ENCODE results near the gene NELFE. TPM values are rescaled to one million over a fixed set of nuclear protein-coding genes. Genes with fewer than 3 reads are reported as not detected.

The NELFE gene
- total RNA-seq, 4 donors from 2014 or later, result 79.3 to 81.7 (median 81.1) TPM

- 97% methylated on average over 28 of the region's 28 CpGs for WGBS
- H3K36me3 ChIP-seq, result peaks cover 40 to 71% (median 60%) of the 10 kb centered on the region in 4 donors
- intact Hi-C loops (cut with DNase I), result loop anchor here (5.0 kb wide), 1 partner anchor 57 kb away; the partner anchor contains the start of gene EHMT2
Observed at GRCh38 chr6:31954511-31954910, 4.3 kb downstream of the NELFE start.

GRCh38 chr6:31952890-31953289 is 5.9 kb downstream of the NELFE start:
- Histone ChIP-seq H3K9me3 (no peaks in the 10 kb centered on the region), H3K36me3 (peaks cover 40 to 71% (median 60%) of the 10 kb centered on the region in 4 donors), H3K4me3 (no peak overlapping the region), H3K27ac (replicated peaks in 1 of 4) (peak overlapping the region; percentile 18 to 60 (median 36)), H3K4me1 (peaks cover 5 to 21% (median 17%) of the 10 kb centered on the region in 4 donors), H3K27me3 (no peaks in the 10 kb centered on the region)
- TF ChIP-seq POLR2A (IDR thresholded peaks at IDR 0.05; ENCODE audit: low read depth) (no peak), POLR2AphosphoS5 (IDR thresholded peaks at IDR 0.05) (no peak), EP300 (IDR thresholded peaks at IDR 0.05) (no peak), CTCF (IDR thresholded peaks at IDR 0.05) (no peak)
- WGBS, result 65% methylated on average over 5 of the region's 5 CpGs
- no peak for DNase-seq (ENCODE audit: extremely low spot score)
- intact Hi-C loops (cut with DNase I), result loop anchor here (5.0 kb wide), 1 partner anchor 56 kb away; the partner anchor contains the start of gene EHMT2

More at GRCh38 chr6:31954511-31954910, 4.3 kb downstream of the NELFE start:
- DNase-seq (ENCODE audit: extremely low spot score), result no peak
- Histone ChIP-seq H3K9me3 (no peaks in the 10 kb centered on the region), H3K27me3 (no peaks in the 10 kb centered on the region), H3K27ac (replicated peaks in 1 of 4) (no peak overlapping the region), H3K4me3 (no peak overlapping the region), H3K4me1 (peaks cover 14 to 31% (median 26%) of the 10 kb centered on the region in 4 donors)
- TF ChIP-seq CTCF (IDR thresholded peaks at IDR 0.05), result no peak
- TF ChIP-seq POLR2A (IDR thresholded peaks at IDR 0.05; ENCODE audit: low read depth), result no peak

GRCh38 chr6:31952140-31952805 is 6.5 kb downstream of the NELFE start:
- no peaks in the 10 kb centered on the region for H3K9me3 ChIP-seq
- intact Hi-C loops (cut with DNase I), result loop anchor here (5.0 kb wide), 1 partner anchor 55 kb away; the partner anchor contains the start of gene EHMT2
- H3K36me3 ChIP-seq, result peaks cover 40 to 71% (median 60%) of the 10 kb centered on the region in 4 donors
- H3K4me1 ChIP-seq, result peaks cover 0 to 14% (median 11%) of the 10 kb centered on the region in 4 donors
- peak in 1 of 2 donors; percentile 46 for TF ChIP-seq POLR2AphosphoS5 (IDR thresholded peaks at IDR 0.05)
- peak; percentile 66 to 77 (median 71) for TF ChIP-seq CTCF (IDR thresholded peaks at IDR 0.05)
- TF ChIP-seq EP300 (IDR thresholded peaks at IDR 0.05), result no peak
- no peak for TF ChIP-seq POLR2A (IDR thresholded peaks at IDR 0.05; ENCODE audit: low read depth)
- no peak for DNase-seq (ENCODE audit: extremely low spot score)
- H3K4me3 ChIP-seq, result no peak overlapping the region
- H3K27me3 ChIP-seq, result no peaks in the 10 kb centered on the region
- H3K27ac ChIP-seq (replicated peaks in 1 of 4), result peak overlapping the region; percentile 18 to 60 (median 36)
- WGBS, result 40% methylated on average over 5 of the region's 5 CpGs

GRCh38 chr6:31949926-31950548 is 8.7 kb downstream of the NELFE start:
- Histone ChIP-seq H3K36me3 (peaks cover 21 to 49% (median 40%) of the 10 kb centered on the region in 4 donors), H3K27ac (replicated peaks in 1 of 4) (peak overlapping the region in 1 of 4 donors; percentile 33), H3K9me3 (no peaks in the 10 kb centered on the region), H3K4me1 (peaks cover 0 to 29% (median 28%) of the 10 kb centered on the region in 4 donors), H3K4me3 (no peak overlapping the region), H3K27me3 (no peaks in the 10 kb centered on the region)
- DNase-seq (ENCODE audit: extremely low spot score), result no peak
- 88% methylated on average over 7 of the region's 7 CpGs for WGBS
- intact Hi-C loops (cut with DNase I), result loop anchor here (5.0 kb wide), 1 partner anchor 53 kb away; the partner anchor contains the start of gene EHMT2
- TF ChIP-seq CTCF (IDR thresholded peaks at IDR 0.05) (no peak), POLR2AphosphoS5 (IDR thresholded peaks at IDR 0.05) (no peak), EP300 (IDR thresholded peaks at IDR 0.05) (no peak), POLR2A (IDR thresholded peaks at IDR 0.05; ENCODE audit: low read depth) (no peak)

Measured in esophagus muscularis mucosa (tissue), 4 donors.